ENCODE measurements around the gene SNUPN. TPM values are rescaled to one million over a fixed set of nuclear protein-coding genes. Genes with fewer than 3 reads are reported as not detected.
"Not testable (repeated sequence)": the region's sequence is repeated elsewhere in the genome, so short reads cannot be mapped to it uniquely, and the experiment has no call there.

SNUPN gene
- total RNA-seq, 2 donors from 2014 or later: 7.0 to 11.2 TPM

GRCh38 chr15:75570126-75570845 is 55.2 kb downstream of the SNUPN start:
- DNase-seq (no peak), ATAC-seq (no peak)
- WGBS, 2 donors: 75 to 76% methylated on average over 8 of the region's 8 CpGs

GRCh38 chr15:75565062-75565970 is 60.2 kb downstream of the SNUPN start:
- no peaks in the 10 kb centered on the region for H3K4me1 ChIP-seq
- 83 to 88% methylated on average over 3 of the region's 3 CpGs for WGBS, 2 donors
- ATAC-seq (no peak), DNase-seq (no peak)
- intact Hi-C loops (cut with DNase I): no loop called here
- H3K9me3 ChIP-seq: no peaks in the 10 kb centered on the region
- H3K36me3 ChIP-seq (replicated peaks in 1 of 2; ENCODE audit: insufficient read depth in 1 of 2, low read depth in 2 of 2): no peaks in the 10 kb centered on the region
- no peak for TF ChIP-seq POLR2A (IDR thresholded peaks at IDR 0.05)
- no peak for TF ChIP-seq CTCF (IDR thresholded peaks at IDR 0.05)
- no peaks in the 10 kb centered on the region for H3K27me3 ChIP-seq
- no peak overlapping the region for H3K27ac ChIP-seq
- H3K4me3 ChIP-seq: no peak overlapping the region

More at GRCh38 chr15:75570126-75570845, 55.2 kb downstream of the SNUPN start:
- intact Hi-C loops (cut with DNase I): no loop called here
- Histone ChIP-seq H3K36me3 (replicated peaks in 1 of 2; ENCODE audit: insufficient read depth in 1 of 2, low read depth in 2 of 2) (no peaks in the 10 kb centered on the region), H3K9me3 (no peaks in the 10 kb centered on the region), H3K4me1 (peaks cover 10% of the 10 kb centered on the region), H3K27me3 (no peaks in the 10 kb centered on the region), H3K4me3 (no peak overlapping the region), H3K27ac (no peak overlapping the region)
- TF ChIP-seq CTCF (IDR thresholded peaks at IDR 0.05): no peak
- no peak for TF ChIP-seq POLR2A (IDR thresholded peaks at IDR 0.05)

GRCh38 chr15:75561888-75562287 is 63.6 kb downstream of the SNUPN start:
- Histone ChIP-seq H3K9me3 (no peaks in the 10 kb centered on the region), H3K4me1 (no peaks in the 10 kb centered on the region), H3K27me3 (no peaks in the 10 kb centered on the region), H3K27ac (no peak overlapping the region), H3K4me3 (no peak overlapping the region), H3K36me3 (replicated peaks in 1 of 2; ENCODE audit: insufficient read depth in 1 of 2, low read depth in 2 of 2) (no peaks in the 10 kb centered on the region)
- 95 to 98% methylated on average over 5 of the region's 5 CpGs for WGBS, 2 donors
- DNase-seq (no peak), ATAC-seq (no peak)
- TF ChIP-seq CTCF (IDR thresholded peaks at IDR 0.05) (no peak), POLR2A (IDR thresholded peaks at IDR 0.05) (no peak)
- intact Hi-C loops (cut with DNase I): no loop called here

- H3K27ac ChIP-seq; H3K4me3 ChIP-seq; H3K36me3 ChIP-seq (replicated peaks in 1 of 2; ENCODE audit: insufficient read depth in 1 of 2, low read depth in 2 of 2); H3K27me3 ChIP-seq; ATAC-seq; DNase-seq; H3K4me1 ChIP-seq; H3K9me3 ChIP-seq; intact Hi-C loops (cut with DNase I): not testable (repeated sequence)
- WGBS, 2 donors: 86 to 92% methylated on average over 6 of the region's 6 CpGs
Measured at GRCh38 chr15:75559360-75559759, 66.2 kb downstream of the SNUPN start.

GRCh38 chr15:75558955-75559354 is 66.6 kb downstream of the SNUPN start:
- H3K27me3 ChIP-seq; H3K9me3 ChIP-seq; intact Hi-C loops (cut with DNase I); ATAC-seq; H3K4me1 ChIP-seq; H3K36me3 ChIP-seq (replicated peaks in 1 of 2; ENCODE audit: insufficient read depth in 1 of 2, low read depth in 2 of 2); H3K27ac ChIP-seq; DNase-seq; H3K4me3 ChIP-seq: not testable (repeated sequence)
- 95 to 96% methylated on average over 4 to 22 of the region's 28 CpGs for WGBS, 2 donors

All from body of pancreas (tissue), 4 donors.